ENCODE results near the gene IFIT3. TPM values are rescaled to one million over a fixed set of nuclear protein-coding genes. Genes with fewer than 3 reads are reported as not detected.
"Not testable (repeated sequence)": the region's sequence is repeated elsewhere in the genome, so short reads cannot be mapped to it uniquely, and the experiment has no call there.

IFIT3 gene
- total RNA-seq, 1 donor from 2014 or later = not detected

DNA sequence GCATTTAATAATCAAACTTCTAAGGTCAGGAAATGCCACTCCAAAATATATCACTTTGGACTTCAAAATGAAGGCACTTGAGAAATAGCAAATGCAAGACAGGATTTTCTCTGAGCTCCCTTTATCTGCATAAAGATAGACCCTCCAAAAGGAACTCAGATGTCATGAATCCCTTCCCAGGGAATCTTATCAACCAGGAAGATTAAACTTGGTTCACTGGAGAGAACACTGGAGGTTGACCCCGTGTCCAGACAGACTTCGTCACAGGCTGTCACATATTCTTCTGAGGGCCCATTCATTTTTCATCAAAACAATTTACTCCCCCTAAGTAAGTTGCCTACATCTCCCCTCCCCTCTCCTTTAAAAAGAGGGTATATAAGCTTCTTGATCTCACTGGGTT, 21.2 kb downstream of the IFIT3 start:
- Mint-ChIP-seq H3K9me3 (peaks cover 8% of the 10 kb centered on the region), H3K27ac (peak overlapping the region; percentile 51), H3K4me3 (no peak overlapping the region), H3K27me3 (ENCODE audit: insufficient read depth, low read depth) (peaks cover 2% of the 10 kb centered on the region), H3K36me3 (peaks cover 2% of the 10 kb centered on the region), H3K4me1 (peaks cover 62% of the 10 kb centered on the region)
- Histone ChIP-seq H3K79me2 (ENCODE audit: low read depth) (no peaks in the 10 kb centered on the region), H2AFZ (replicated peaks) (no peak overlapping the region), H3K9me3 (ENCODE audit: low read depth) (no peaks in the 10 kb centered on the region), H3K36me3 (no peaks in the 10 kb centered on the region), H4K20me1 (ENCODE audit: low read depth) (no peaks in the 10 kb centered on the region), H3F3A (ENCODE audit: low read depth) (peaks cover 30% of the 10 kb centered on the region), H3K27ac (no peak overlapping the region), H3K9ac (no peak overlapping the region), H3K4me1 (peaks cover 41% of the 10 kb centered on the region), H3K4me2 (peak overlapping the region; percentile 55), H3K27me3 (no peaks in the 10 kb centered on the region), H3K4me3 (no peak overlapping the region)
- TF ChIP-seq, protein P1, sequence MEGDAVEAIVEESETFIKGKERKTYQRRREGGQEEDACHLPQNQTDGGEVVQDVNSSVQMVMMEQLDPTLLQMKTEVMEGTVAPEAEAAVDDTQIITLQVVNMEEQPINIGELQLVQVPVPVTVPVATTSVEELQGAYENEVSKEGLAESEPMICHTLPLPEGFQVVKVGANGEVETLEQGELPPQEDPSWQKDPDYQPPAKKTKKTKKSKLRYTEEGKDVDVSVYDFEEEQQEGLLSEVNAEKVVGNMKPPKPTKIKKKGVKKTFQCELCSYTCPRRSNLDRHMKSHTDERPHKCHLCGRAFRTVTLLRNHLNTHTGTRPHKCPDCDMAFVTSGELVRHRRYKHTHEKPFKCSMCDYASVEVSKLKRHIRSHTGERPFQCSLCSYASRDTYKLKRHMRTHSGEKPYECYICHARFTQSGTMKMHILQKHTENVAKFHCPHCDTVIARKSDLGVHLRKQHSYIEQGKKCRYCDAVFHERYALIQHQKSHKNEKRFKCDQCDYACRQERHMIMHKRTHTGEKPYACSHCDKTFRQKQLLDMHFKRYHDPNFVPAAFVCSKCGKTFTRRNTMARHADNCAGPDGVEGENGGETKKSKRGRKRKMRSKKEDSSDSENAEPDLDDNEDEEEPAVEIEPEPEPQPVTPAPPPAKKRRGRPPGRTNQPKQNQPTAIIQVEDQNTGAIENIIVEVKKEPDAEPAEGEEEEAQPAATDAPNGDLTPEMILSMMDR (IDR thresholded peaks at IDR 0.05) = no peak
- no peak for TF ChIP-seq EZH2 (IDR thresholded peaks at IDR 0.05)
- TF ChIP-seq EZH2phosphoT487 (IDR thresholded peaks at IDR 0.05) = no peak
- no peak for DNase-seq (ENCODE audit: low spot score)

DNA sequence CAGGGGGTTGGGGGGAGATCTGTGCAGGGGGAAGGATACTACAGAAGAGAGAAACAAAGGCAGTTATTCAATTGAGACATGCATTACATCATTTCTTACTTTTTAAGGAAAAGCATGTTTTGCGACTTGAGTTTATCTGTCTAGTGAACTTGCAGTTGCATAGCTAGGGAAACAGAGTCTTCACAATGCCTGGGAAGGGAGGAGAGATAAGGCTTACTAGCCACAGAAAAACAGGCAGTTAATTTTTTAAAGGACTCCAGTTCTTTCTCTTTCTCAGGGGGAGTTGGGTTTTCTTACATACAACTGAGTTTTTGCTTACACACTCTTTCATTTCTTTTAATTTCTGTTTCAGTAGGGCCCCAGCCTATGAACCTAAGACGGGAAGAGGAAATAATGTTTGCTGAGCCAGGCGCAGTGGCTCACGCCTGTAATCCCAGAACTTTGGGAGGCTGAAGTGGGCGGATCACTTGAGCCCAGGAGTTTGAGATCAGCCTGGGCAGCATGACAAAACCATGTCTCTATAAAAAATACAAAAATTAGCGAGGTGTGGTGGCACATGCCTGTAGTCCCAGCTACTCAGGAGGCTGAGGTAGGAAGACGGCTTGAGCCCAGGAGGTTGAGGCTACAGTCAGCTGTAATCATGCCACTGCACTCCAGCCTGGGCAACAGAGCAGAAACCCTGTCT, 23.0 kb downstream of the IFIT3 start:
- not testable (repeated sequence) for H3K9ac ChIP-seq; H3K36me3 Mint-ChIP-seq; H3K4me3 ChIP-seq; H2AFZ ChIP-seq (replicated peaks); H4K20me1 ChIP-seq (ENCODE audit: low read depth); H3K4me2 ChIP-seq; H3K27me3 ChIP-seq; H3K27ac ChIP-seq; H3K9me3 ChIP-seq (ENCODE audit: low read depth); DNase-seq (ENCODE audit: low spot score); H3K36me3 ChIP-seq; H3K27me3 Mint-ChIP-seq (ENCODE audit: insufficient read depth, low read depth); H3K79me2 ChIP-seq (ENCODE audit: low read depth)
- H3K9me3 Mint-ChIP-seq = peaks cover 14% of the 10 kb centered on the region
- H3K27ac Mint-ChIP-seq = peak overlapping the region; percentile 78
- peak overlapping the region; percentile 44 for H3K4me3 Mint-ChIP-seq
- peaks cover 39% of the 10 kb centered on the region for H3K4me1 ChIP-seq
- peaks cover 59% of the 10 kb centered on the region for H3K4me1 Mint-ChIP-seq
- H3F3A ChIP-seq (ENCODE audit: low read depth) = peaks cover 30% of the 10 kb centered on the region

DNA sequence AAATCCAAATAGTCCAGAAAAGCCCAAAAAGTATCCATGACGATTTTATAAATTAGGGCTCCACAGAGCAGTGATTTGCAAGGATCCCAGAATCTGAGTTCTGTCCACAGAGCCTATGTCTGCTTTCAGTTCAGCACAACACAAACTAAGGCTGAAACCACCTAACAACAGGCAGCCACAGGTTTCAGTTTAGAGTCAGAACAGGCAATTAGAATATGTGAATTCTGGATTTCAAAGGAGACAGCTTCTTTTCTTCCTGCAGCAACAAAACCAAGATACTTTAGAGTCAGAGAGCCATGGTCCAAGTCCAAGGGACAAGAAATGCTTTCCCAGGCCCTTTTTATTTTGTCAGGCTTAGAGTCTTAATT, 23.6 kb downstream of the IFIT3 start:
- Histone ChIP-seq H4K20me1 (ENCODE audit: low read depth) (no peaks in the 10 kb centered on the region), H3K9me3 (ENCODE audit: low read depth) (no peaks in the 10 kb centered on the region), H3F3A (ENCODE audit: low read depth) (peaks cover 25% of the 10 kb centered on the region), H3K36me3 (no peaks in the 10 kb centered on the region), H3K4me1 (peaks cover 33% of the 10 kb centered on the region), H3K79me2 (ENCODE audit: low read depth) (no peaks in the 10 kb centered on the region), H3K9ac (no peak overlapping the region), H3K27me3 (no peaks in the 10 kb centered on the region), H3K27ac (no peak overlapping the region), H2AFZ (replicated peaks) (no peak overlapping the region), H3K4me2 (no peak overlapping the region), H3K4me3 (no peak overlapping the region)
- Mint-ChIP-seq H3K36me3 (peaks cover 2% of the 10 kb centered on the region), H3K4me3 (no peak overlapping the region), H3K27me3 (ENCODE audit: insufficient read depth, low read depth) (peaks cover 2% of the 10 kb centered on the region), H3K27ac (peak overlapping the region; percentile 24), H3K4me1 (peaks cover 54% of the 10 kb centered on the region), H3K9me3 (peaks cover 14% of the 10 kb centered on the region)
- no peak for DNase-seq (ENCODE audit: low spot score)
- no peak for TF ChIP-seq EZH2 (IDR thresholded peaks at IDR 0.05)
- no peak for TF ChIP-seq EZH2phosphoT487 (IDR thresholded peaks at IDR 0.05)
- TF ChIP-seq, protein P1 (IDR thresholded peaks at IDR 0.05) = no peak

DNA sequence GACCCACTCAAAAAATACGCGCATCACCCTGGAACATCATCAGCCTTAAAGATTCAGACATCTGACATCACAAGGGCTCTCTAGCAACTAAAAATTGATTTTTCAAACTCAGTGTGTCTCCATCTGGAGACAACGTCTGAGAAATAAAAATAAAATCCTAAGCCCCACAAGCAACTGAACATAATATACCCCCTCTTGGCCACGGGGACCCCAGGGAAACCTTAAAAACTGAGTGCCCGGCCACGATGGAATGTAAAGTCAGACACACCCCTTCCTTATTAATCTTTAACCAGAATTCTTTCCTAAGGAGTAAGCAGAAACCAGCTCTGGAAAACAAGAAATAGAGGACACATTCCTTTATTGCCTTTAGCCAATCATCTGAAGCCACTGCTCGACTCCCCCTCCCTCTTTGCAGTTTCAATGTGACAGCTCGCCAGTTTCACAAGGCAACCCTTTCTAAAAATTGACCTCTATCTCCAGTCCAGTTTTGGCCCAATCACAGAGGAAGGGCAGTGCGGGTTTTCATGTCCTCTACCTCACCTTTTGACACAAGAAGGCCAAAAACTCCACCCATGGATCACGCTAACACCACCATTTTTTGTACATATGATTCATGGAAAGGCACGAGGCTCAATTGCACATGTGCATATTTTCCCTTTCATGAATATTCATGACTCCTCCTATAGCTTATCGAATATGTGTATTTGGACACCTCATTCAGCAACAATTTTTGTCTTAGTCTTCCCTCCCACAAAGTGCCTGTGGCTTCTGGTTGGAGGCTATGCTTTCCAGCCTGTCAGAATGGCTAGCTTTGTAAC, 24.2 kb downstream of the IFIT3 start:
- TF ChIP-seq EZH2 (IDR thresholded peaks at IDR 0.05) (no peak), EZH2phosphoT487 (IDR thresholded peaks at IDR 0.05) (no peak)
- TF ChIP-seq, protein P1 (IDR thresholded peaks at IDR 0.05) = no peak
- peaks cover 51% of the 10 kb centered on the region for H3K4me1 Mint-ChIP-seq
- H3K27me3 Mint-ChIP-seq (ENCODE audit: insufficient read depth, low read depth) = peaks cover 2% of the 10 kb centered on the region
- no peak overlapping the region for H2AFZ ChIP-seq (replicated peaks)
- no peaks in the 10 kb centered on the region for H3K79me2 ChIP-seq (ENCODE audit: low read depth)
- H3K4me2 ChIP-seq = no peak overlapping the region
- H3K27ac ChIP-seq = no peak overlapping the region
- no peaks in the 10 kb centered on the region for H3K36me3 ChIP-seq
- H3K9me3 ChIP-seq (ENCODE audit: low read depth) = no peaks in the 10 kb centered on the region
- DNase-seq (ENCODE audit: low spot score) = no peak
- peaks cover 2% of the 10 kb centered on the region for H3K36me3 Mint-ChIP-seq
- peaks cover 27% of the 10 kb centered on the region for H3K4me1 ChIP-seq
- H3K9me3 Mint-ChIP-seq = peaks cover 14% of the 10 kb centered on the region
- peaks cover 22% of the 10 kb centered on the region for H3F3A ChIP-seq (ENCODE audit: low read depth)
- H3K9ac ChIP-seq = no peak overlapping the region
- H3K4me3 ChIP-seq = no peak overlapping the region
- H3K4me3 Mint-ChIP-seq = no peak overlapping the region
- no peaks in the 10 kb centered on the region for H3K27me3 ChIP-seq
- H4K20me1 ChIP-seq (ENCODE audit: low read depth) = no peaks in the 10 kb centered on the region
- peak overlapping the region; percentile 24 for H3K27ac Mint-ChIP-seq

All from neural progenitor cell (in vitro differentiated cells).